GM12878 (cell line): ENCODE data around the gene STXBP3. TPM values are rescaled to one million over a fixed set of nuclear protein-coding genes. Genes with fewer than 3 reads are reported as not detected.

Source experiments
- ATAC-seq: fragments of 200-7000 bp; cut with Tn5 transposase; 3 replicates; pipeline ENCODE4 v1.9.1; 2020; ENCODE audit warnings: mild to moderate bottlenecking, moderate library complexity
- BruUV-seq: library from RNA; stranded (reverse); fragments of 400-500 nt; replicated peaks from 2 replicates; lab custom pipeline; 2021; lab: Mats Ljungman, UMichigan
- CTCF ChIA-PET: fragments of 300-600 bp; sonication (Branson Sonifier 250); formaldehyde crosslinking; extraction: SDS; loops from one replicate; lab custom pipeline; 2021; ENCODE audit warnings: inconsistent platforms; lab: Yijun Ruan, JAX
- POLR2A ChIA-PET: fragments of 350-600 bp; formaldehyde crosslinking; extraction: SDS; loops from one replicate; lab custom pipeline; 2021; ENCODE audit warnings: inconsistent platforms; lab: Charles Lee
- RAD21 ChIA-PET: fragments of 300-600 bp; sonication (Branson Sonifier 250); formaldehyde crosslinking; loops from one replicate; lab custom pipeline; 2023; ENCODE audit warnings: antibody characterized with exemption; ENCODE audit not compliant: unreplicated experiment; lab: Charles Lee
- SMC1A ChIA-PET: fragments of 300-600 bp; sonication (Branson Sonifier 250); formaldehyde crosslinking; loops from one replicate; lab custom pipeline; 2023; ENCODE audit not compliant: unreplicated experiment, uncharacterized antibody; lab: Charles Lee
- DNase-seq: peaks from one replicate; pipeline ENCODE4 v3.0.0-alpha.2; 2011; ENCODE audit warnings: low read depth, low spot score
- FAIRE-seq: peaks from 3 replicates; lab custom pipeline; 2011; peaks lifted over from hg19 to GRCh38; lab: Jason Lieb, UNC
- H2AFZ ChIP-seq: 2 replicates; pipeline ENCODE4 v1.6.0; 2011; ENCODE audit warnings: low read depth, low read length, control low read depth; ENCODE audit not compliant: control insufficient read depth
- H3K27ac ChIP-seq: 2 replicates; pipeline ENCODE4 v1.5.1; 2011; ENCODE audit warnings: control low read depth; ENCODE audit not compliant: control insufficient read depth, insufficient read depth
- H3K27me3 ChIP-seq, 2 experiments: replicated peaks in 1 of 2; 2 replicates each; pipeline versions ENCODE4 v1.6.0 to v1.6.1; 2011; ENCODE audit warnings: low read length in 1 of 2; ENCODE audit not compliant: control insufficient read depth in 2 of 2, insufficient read depth in 2 of 2
- H3K36me3 ChIP-seq, 2 experiments: 2 replicates each; pipeline ENCODE4 v1.5.1; 2011; ENCODE audit warnings: low read length in 1 of 2; ENCODE audit not compliant: control insufficient read depth in 2 of 2, insufficient read depth in 2 of 2
- H3K4me1 ChIP-seq: 2 replicates; pipeline ENCODE4 v1.6.1; 2011; ENCODE audit warnings: mild to moderate bottlenecking, low read length, moderate library complexity, mixed read lengths; ENCODE audit not compliant: control insufficient read depth, insufficient read depth
- H3K4me2 ChIP-seq: 2 replicates; pipeline ENCODE4 v1.6.0; 2011; ENCODE audit warnings: control low read depth; ENCODE audit not compliant: control insufficient read depth, insufficient read depth
- H3K4me3 ChIP-seq: fragments of 200-600 bp; sonication (generic); 2 replicates; pipeline ENCODE4 v1.5.1; 2016
- H3K79me2 ChIP-seq: 2 replicates; pipeline ENCODE4 v1.6.0; 2011; ENCODE audit warnings: low read length; ENCODE audit not compliant: control insufficient read depth, insufficient read depth
- H3K9ac ChIP-seq: 2 replicates; pipeline ENCODE4 v1.8.0; 2011; ENCODE audit warnings: low read length, control low read depth, mixed read lengths; ENCODE audit not compliant: control insufficient read depth, insufficient read depth
- H3K9me3 ChIP-seq: replicated peaks from 3 replicates; pipeline ENCODE4 v1.5.1; 2011; ENCODE audit warnings: mild to moderate bottlenecking, low read length; ENCODE audit not compliant: control insufficient read depth, insufficient read depth
- H4K20me1 ChIP-seq: 2 replicates; pipeline ENCODE4 v1.6.0; 2011; ENCODE audit not compliant: control insufficient read depth, insufficient read depth
- BCL11A ChIP-seq: IDR thresholded peaks from 2 replicates; pipeline ENCODE4 v1.6.1; 2011; ENCODE audit warnings: low read depth, low read length
- DPF2 ChIP-seq: fragments of 450-650 bp; IDR thresholded peaks from 2 replicates; pipeline ENCODE4 v1.6.1; 2017; ENCODE audit warnings: mild to moderate bottlenecking
- E4F1 ChIP-seq: fragments of 450-650 bp; IDR thresholded peaks from 2 replicates; pipeline ENCODE4 v1.6.1; 2018; ENCODE audit warnings: borderline replicate concordance, mild to moderate bottlenecking; ENCODE audit not compliant: partially characterized antibody
- FOXK2 ChIP-seq: fragments of 450-650 bp; IDR thresholded peaks from 2 replicates; pipeline ENCODE4 v1.6.1; 2017; ENCODE audit warnings: mild to moderate bottlenecking, moderate library complexity
- GATAD2B ChIP-seq: fragments of 450-650 bp; conservative IDR thresholded peaks from 2 replicates; pipeline ENCODE4 v1.6.1; 2017; ENCODE audit warnings: low read depth, mild to moderate bottlenecking, moderate library complexity
- HDGF ChIP-seq: fragments of 450-650 bp; IDR thresholded peaks from 2 replicates; pipeline ENCODE4 v1.6.1; 2016; ENCODE audit warnings: antibody characterized with exemption
- MLLT1 ChIP-seq: fragments of 450-650 bp; IDR thresholded peaks from 2 replicates; pipeline ENCODE4 v1.6.1; 2016; ENCODE audit warnings: mild to moderate bottlenecking
- NFXL1 ChIP-seq: fragments of 450-650 bp; IDR thresholded peaks from 2 replicates; pipeline ENCODE4 v1.6.1; 2017; ENCODE audit warnings: antibody characterized with exemption, mild to moderate bottlenecking, borderline replicate concordance
- NFYA ChIP-seq: IDR thresholded peaks from 2 replicates; pipeline ENCODE4 v1.6.1; 2011; ENCODE audit warnings: low read depth, mild to moderate bottlenecking, low read length, improper control_type of control experiment, borderline replicate concordance
- NFYB ChIP-seq: IDR thresholded peaks from 2 replicates; pipeline ENCODE4 v1.6.1; 2011; ENCODE audit warnings: low read depth, mild to moderate bottlenecking, low read length, improper control_type of control experiment, moderate library complexity; ENCODE audit not compliant: insufficient read depth
- NR2F1 ChIP-seq: fragments of 450-650 bp; conservative IDR thresholded peaks from 2 replicates; pipeline ENCODE4 v1.6.1; 2017; ENCODE audit warnings: mild to moderate bottlenecking
- PAX8 ChIP-seq: fragments of 450-650 bp; IDR thresholded peaks from 2 replicates; pipeline ENCODE4 v1.6.1; 2017; ENCODE audit warnings: mild to moderate bottlenecking, moderate library complexity
- STAT1 ChIP-seq: fragments of 450-650 bp; conservative IDR thresholded peaks from 2 replicates; pipeline ENCODE4 v1.6.1; 2014; ENCODE audit warnings: antibody characterized with exemption, mild to moderate bottlenecking
- TAF1 ChIP-seq: IDR thresholded peaks from 2 replicates; pipeline ENCODE4 v1.6.1; 2011; ENCODE audit warnings: mild to moderate bottlenecking, low read depth, low read length, borderline replicate concordance
- ZBTB4 ChIP-seq: fragments of 450-650 bp; formaldehyde crosslinking; IDR thresholded peaks from 2 replicates; pipeline ENCODE4 v1.4.0; 2022; ENCODE audit warnings: mild to moderate bottlenecking, moderate library complexity
- WGBS: methylation state at CpG from one replicate; pipeline ENCODE4 v1.1.6; 2016; ENCODE audit warnings: low lambda C conversion rate; ENCODE audit not compliant: insufficient replicate concordance, insufficient coverage; ENCODE audit errors: missing lambda C conversion rate; 5-methylcytosine and 5-hydroxymethylcytosine counted together
- in situ Hi-C: fragments of 300-500 bp; cut with MboI; formaldehyde crosslinking; loops from 9 replicates; pipeline ENCODE4 v1.14.3; 2018; ENCODE audit warnings: mixed read lengths
- intact Hi-C: fragments of 100-400 bp; cut with micrococcal nuclease; formaldehyde crosslinking; loops from one replicate; pipeline ENCODE4 v1.14.2; 2022; ENCODE audit not compliant: unreplicated experiment
- polyA plus RNA-seq, 11 experiments: library from polyadenylated mRNA; depleted of rRNA in 4 of 11; unstranded in 6 of 11; stranded (reverse) in 5 of 11; fragments of >200 nt; fragmentation: Nextera tagmentation in 4 of 11; fragmentation: Illumina TruSeq in 1 of 11; extraction: Ambion mirVana in 4 of 11; extraction: Trizol in 1 of 11; gene quantifications; 1 replicate in 1 of 11; 2 replicates in 10 of 11; pipeline versions ENCODE4 v1.2.1 to v1.2.3, GENCODE V29; 2011 to 2016; ENCODE audit warnings: inconsistent platforms in 2 of 11, missing spikeins in 2 of 11, low read depth in 1 of 11
- total RNA-seq, 4 experiments: library from RNA; depleted of rRNA in 3 of 4; stranded (reverse); fragments of >200 nt in 3 of 4; fragmentation: Illumina TruSeq in 1 of 4; extraction: Trizol in 1 of 4; gene quantifications; 2 replicates each; pipeline versions ENCODE4 v1.2.1 to v1.2.3, GENCODE V29; 2013 to 2021
- TF ChIP-seq, protein P1 (sequence below): IDR thresholded peaks from 2 replicates; pipeline ENCODE4 v1.6.1; 2012; ENCODE audit warnings: low read depth, low read length, improper control_type of control experiment

STXBP3 gene
- total and polyA plus RNA-seq, 10 of the 15 experiments (the other 5 are each of a cell fraction or from before 2014, with no cell fraction given): 19.6 to 35.1 (median 27.3) TPM

GRCh38 chr1:108813326-108813725, 66.9 kb downstream of the STXBP3 start:
- FAIRE-seq (no peak), ATAC-seq (no peak), DNase-seq (no peak)
- H3K27me3 ChIP-seq: no peaks in the 10 kb centered on the region
- POLR2A ChIA-PET: no interaction called here
- no peaks in the 10 kb centered on the region for H3K4me1 ChIP-seq
- no peaks in the 10 kb centered on the region for H3K36me3 ChIP-seq
- H3K9ac ChIP-seq: no peak overlapping the region
- H4K20me1 ChIP-seq: no peaks in the 10 kb centered on the region
- no peaks in the 10 kb centered on the region for H3K79me2 ChIP-seq
- no peaks in the 10 kb centered on the region for H3K9me3 ChIP-seq
- H3K27ac ChIP-seq: no peak overlapping the region
- WGBS: 80% methylated on average over 2 of the region's 2 CpGs
- intact Hi-C loops (no loop called here), in situ Hi-C loops (no loop called here)
- TF ChIP-seq BCL11A: no peak
- TF ChIP-seq NFYB: no peak
- TF ChIP-seq MLLT1: no peak
- TF ChIP-seq DPF2: no peak
- TF ChIP-seq HDGF: no peak
- TF ChIP-seq NR2F1: no peak
- no peak for TF ChIP-seq PAX8
- no peak for TF ChIP-seq NFYA
- no peak for TF ChIP-seq ZBTB4 (CRISPR knock-in tag)
- no peak for TF ChIP-seq NFXL1
- TF ChIP-seq STAT1: no peak
- TF ChIP-seq FOXK2: no peak
- no peak for TF ChIP-seq TAF1
- TF ChIP-seq GATAD2B: no peak
- TF ChIP-seq, protein P1, sequence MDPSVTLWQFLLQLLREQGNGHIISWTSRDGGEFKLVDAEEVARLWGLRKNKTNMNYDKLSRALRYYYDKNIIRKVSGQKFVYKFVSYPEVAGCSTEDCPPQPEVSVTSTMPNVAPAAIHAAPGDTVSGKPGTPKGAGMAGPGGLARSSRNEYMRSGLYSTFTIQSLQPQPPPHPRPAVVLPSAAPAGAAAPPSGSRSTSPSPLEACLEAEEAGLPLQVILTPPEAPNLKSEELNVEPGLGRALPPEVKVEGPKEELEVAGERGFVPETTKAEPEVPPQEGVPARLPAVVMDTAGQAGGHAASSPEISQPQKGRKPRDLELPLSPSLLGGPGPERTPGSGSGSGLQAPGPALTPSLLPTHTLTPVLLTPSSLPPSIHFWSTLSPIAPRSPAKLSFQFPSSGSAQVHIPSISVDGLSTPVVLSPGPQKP: no peak
- TF ChIP-seq E4F1: no peak
- SMC1A ChIA-PET: no interaction called here
- CTCF ChIA-PET: no interaction called here
- no peak overlapping the region for H3K4me3 ChIP-seq
- no peak overlapping the region for H3K4me2 ChIP-seq
- RAD21 ChIA-PET: no interaction called here
- no TSS peak for BruUV-seq
- no peak overlapping the region for H2AFZ ChIP-seq
